Mucosa of rectum (tissue), 2 donors: ENCODE measurements around the gene WTIP.
"Not testable (repeated sequence)": the region's sequence is repeated elsewhere in the genome, so short reads cannot be mapped to it uniquely, and the experiment has no call there.

Source experiments
- H3K27ac ChIP-seq, 2 donors: one replicate each; pipeline ENCODE4 v1.7.0; 2013; ENCODE audit warnings: inconsistent platforms in 2 of 2, low read depth in 2 of 2, low read length in 2 of 2
- H3K27me3 ChIP-seq, 2 donors: one replicate each; pipeline ENCODE4 v1.7.0; 2013; ENCODE audit warnings: low read length in 2 of 2; ENCODE audit not compliant: control insufficient read depth in 2 of 2, insufficient read depth in 2 of 2
- H3K36me3 ChIP-seq, 2 donors: one replicate each; pipeline ENCODE4 v1.7.0; 2013; ENCODE audit warnings: low read length in 2 of 2; ENCODE audit not compliant: control insufficient read depth in 2 of 2, insufficient read depth in 2 of 2
- H3K4me1 ChIP-seq, 2 donors: one replicate each; pipeline ENCODE4 v1.7.0; 2013; ENCODE audit warnings: low read length in 2 of 2, mild to moderate bottlenecking in 1 of 2; ENCODE audit not compliant: control insufficient read depth in 2 of 2, insufficient read depth in 2 of 2
- H3K4me3 ChIP-seq, 2 donors: one replicate each; pipeline ENCODE4 v1.7.0; 2013; ENCODE audit warnings: low read length in 2 of 2
- H3K9ac ChIP-seq, 2 donors: one replicate each; pipeline ENCODE4 v1.7.0; 2013; ENCODE audit warnings: low read length in 2 of 2, low read depth in 1 of 2, mild to moderate bottlenecking in 1 of 2
- H3K9me3 ChIP-seq, 2 donors: one replicate each; pipeline ENCODE4 v1.7.0; 2013; ENCODE audit warnings: low read length in 2 of 2; ENCODE audit not compliant: control insufficient read depth in 2 of 2
- donor health status: healthy.
- donor health status: Normal muscosa, but diverticular disease.

WTIP gene

DNA sequence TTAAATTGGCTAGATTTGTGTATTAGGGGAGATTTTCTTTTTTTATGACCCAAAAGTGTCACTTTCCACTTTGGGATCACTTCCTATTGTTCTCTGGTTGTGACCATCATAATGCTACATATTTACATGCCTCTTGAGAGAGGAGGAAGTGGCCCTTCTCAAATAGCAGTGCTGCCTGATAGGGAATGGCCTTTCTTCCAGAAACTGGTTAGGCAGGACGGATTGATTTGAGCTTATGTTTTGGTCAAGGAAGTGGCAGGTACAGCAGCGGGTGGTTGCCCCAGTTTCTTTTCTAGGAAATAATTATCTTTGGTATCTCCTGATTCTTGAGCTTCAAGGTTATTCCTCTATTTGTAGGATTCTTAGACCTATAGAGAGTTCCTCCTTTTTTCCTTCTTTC lies 21.9 kb upstream of the WTIP start:
- Histone ChIP-seq H3K4me3 (no peak overlapping the region), H3K27ac (no peak overlapping the region), H3K9ac (no peak overlapping the region), H3K27me3 (no peaks in the 10 kb centered on the region), H3K4me1 (peaks cover 0 to 3% of the 10 kb centered on the region in 2 donors), H3K9me3 (no peaks in the 10 kb centered on the region), H3K36me3 (peaks cover 54 to 70% of the 10 kb centered on the region in 2 donors)

DNA sequence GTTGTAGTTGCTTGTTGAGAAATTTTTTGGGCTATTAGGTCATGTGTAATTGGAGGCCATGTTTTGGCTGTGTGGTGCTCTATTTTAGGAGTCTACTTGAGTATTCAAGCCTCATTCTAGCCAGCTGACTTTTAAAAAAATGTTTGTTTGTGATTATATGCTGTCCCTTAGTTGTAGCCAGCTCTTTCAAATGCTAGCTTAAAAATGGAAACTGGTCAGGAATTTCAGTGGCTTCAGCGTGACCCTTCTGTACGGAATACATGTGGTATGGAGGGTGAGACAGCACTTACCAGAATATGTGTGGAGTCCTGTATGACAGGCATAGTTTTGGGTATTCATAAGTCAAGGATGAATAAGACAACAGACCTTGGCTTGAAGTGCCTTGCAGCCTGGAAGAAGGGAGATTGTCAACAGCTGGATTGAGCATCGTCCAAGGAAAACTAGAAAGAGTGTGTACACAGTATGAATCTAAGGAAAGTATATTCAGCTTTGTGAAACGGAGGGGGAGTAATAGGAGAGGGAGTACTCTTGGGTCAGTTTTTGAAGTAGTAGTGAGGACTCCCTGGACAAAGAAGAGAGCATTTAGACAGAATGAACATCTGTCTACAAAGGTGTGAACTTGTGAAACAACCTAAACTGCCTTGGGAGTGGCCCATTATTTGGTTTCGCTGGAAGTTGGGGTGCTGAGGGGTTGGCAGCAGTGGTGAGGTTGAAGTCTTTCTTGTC lies 20.0 kb upstream of the WTIP start:
- H3K27me3 ChIP-seq = no peaks in the 10 kb centered on the region
- H3K9me3 ChIP-seq = no peaks in the 10 kb centered on the region
- H3K27ac ChIP-seq = no peak overlapping the region
- peaks cover 0 to 3% of the 10 kb centered on the region in 2 donors for H3K4me1 ChIP-seq
- no peak overlapping the region for H3K4me3 ChIP-seq
- peaks cover 56 to 73% of the 10 kb centered on the region in 2 donors for H3K36me3 ChIP-seq
- H3K9ac ChIP-seq = no peak overlapping the region

DNA sequence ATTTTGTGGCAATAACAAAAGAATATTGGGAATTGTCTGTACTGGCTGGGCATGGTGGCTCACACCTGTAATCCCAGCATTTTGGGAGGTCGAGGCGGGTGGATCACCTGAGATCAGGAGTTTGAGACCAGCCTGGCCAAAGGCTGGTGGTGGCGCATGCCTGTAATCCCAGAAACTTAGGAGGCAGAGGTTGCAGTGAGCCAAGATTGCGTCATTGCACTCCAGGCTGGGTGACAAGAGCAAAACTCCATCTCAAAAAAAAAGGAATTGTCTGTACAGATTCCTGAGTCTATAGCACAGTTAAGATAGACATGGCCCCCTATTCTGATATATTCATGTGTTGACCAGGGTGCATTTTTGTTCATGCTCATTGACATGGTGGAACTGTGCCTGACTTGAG lies 16.8 kb upstream of the WTIP start:
- not testable (repeated sequence) for H3K27me3 ChIP-seq, H3K4me3 ChIP-seq, H3K9ac ChIP-seq, H3K9me3 ChIP-seq, H3K4me1 ChIP-seq, H3K27ac ChIP-seq
- H3K36me3 ChIP-seq = peaks cover 58 to 81% of the 10 kb centered on the region in 2 donors

DNA sequence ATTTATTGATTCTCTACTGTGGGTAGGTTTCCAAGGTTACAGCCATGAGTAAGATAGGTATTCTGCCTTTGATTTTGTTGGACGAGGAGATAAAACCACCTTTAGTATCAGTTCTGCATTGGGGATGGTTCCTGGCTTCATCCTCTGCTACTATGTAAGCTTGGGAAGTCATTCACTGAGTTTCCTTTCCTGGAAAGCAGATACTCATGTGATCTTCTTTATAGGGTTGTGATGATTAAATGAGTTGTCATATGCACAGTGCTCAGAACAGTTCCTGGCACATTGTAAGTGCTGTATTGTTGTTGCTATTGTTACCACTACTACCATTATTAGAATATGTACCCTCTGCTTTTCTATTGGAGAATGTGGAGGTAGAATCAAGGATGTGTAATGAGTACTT lies 13.1 kb upstream of the WTIP start:
- peaks cover 49 to 71% of the 10 kb centered on the region in 2 donors for H3K36me3 ChIP-seq

DNA sequence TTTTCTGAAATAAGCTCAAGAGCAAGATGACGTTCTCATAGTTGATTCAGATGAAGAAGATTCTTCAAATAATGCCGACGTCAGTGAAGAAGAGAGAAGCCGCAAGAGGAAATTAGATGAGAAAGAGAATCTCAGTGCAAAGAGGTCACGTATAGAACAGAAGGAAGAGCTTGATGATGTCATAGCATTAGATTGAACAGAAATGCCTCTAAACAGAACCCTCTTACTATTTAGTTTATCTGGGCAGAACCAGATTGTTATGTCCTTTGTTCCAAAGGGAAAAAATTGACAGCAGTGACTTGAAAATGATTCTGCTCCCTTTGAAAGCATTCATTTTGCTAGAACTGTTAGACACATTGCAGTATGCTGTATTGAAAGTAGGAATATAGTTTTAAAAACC lies 12.5 kb upstream of the WTIP start:
- H3K9ac ChIP-seq, H3K27me3 ChIP-seq, H3K4me1 ChIP-seq, H3K4me3 ChIP-seq, H3K27ac ChIP-seq, H3K9me3 ChIP-seq: not testable (repeated sequence)
- H3K36me3 ChIP-seq = peaks cover 44 to 66% of the 10 kb centered on the region in 2 donors

More for the DNA sequence above, 13.1 kb upstream of the WTIP start:
- Histone ChIP-seq H3K4me3 (no peak overlapping the region), H3K27ac (no peak overlapping the region), H3K27me3 (no peaks in the 10 kb centered on the region), H3K9ac (no peak overlapping the region), H3K4me1 (no peaks in the 10 kb centered on the region), H3K9me3 (no peaks in the 10 kb centered on the region)

DNA sequence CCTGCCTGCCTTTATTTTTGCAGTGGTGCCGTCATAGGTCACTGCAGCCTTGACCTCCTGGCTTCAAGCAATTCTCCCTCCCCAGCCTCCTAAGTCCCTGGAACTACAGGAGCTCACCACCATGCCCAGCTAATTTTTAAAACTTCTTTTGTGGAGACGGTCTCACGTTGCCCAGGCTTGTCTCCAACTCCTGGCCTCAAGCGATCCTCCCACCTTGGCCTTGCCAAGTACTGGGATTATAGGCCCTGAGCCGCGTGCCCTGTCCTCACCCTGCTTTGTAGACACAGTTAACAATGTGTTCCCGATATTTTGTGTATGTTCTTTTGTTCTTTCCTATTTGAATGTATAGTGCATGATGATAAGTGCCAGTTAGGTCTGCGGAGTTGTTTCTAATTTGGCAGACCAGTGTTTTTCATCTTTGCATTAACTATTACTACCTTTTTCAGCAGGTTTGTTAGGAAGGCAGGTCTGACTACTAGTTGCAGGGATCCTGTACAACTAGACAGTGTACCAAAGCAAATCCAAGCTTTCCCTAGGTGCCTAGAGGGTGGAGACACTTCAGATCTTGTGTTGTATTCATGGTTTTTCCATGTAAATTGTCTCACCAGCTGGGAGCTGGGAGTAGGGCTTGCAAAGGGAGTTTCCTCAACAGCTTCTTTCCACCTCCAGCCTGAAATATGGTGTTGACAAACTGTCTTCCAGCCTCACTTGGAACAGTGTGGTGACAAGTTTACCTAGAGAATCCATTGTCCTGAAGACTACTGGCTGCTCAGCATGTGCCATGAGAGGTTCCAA lies 9.5 kb upstream of the WTIP start:
- Histone ChIP-seq H3K27ac (no peak overlapping the region), H3K4me3 (no peak overlapping the region), H3K9me3 (no peaks in the 10 kb centered on the region), H3K4me1 (no peaks in the 10 kb centered on the region), H3K9ac (no peak overlapping the region), H3K36me3 (peaks cover 29 to 41% of the 10 kb centered on the region in 2 donors), H3K27me3 (no peaks in the 10 kb centered on the region)

DNA sequence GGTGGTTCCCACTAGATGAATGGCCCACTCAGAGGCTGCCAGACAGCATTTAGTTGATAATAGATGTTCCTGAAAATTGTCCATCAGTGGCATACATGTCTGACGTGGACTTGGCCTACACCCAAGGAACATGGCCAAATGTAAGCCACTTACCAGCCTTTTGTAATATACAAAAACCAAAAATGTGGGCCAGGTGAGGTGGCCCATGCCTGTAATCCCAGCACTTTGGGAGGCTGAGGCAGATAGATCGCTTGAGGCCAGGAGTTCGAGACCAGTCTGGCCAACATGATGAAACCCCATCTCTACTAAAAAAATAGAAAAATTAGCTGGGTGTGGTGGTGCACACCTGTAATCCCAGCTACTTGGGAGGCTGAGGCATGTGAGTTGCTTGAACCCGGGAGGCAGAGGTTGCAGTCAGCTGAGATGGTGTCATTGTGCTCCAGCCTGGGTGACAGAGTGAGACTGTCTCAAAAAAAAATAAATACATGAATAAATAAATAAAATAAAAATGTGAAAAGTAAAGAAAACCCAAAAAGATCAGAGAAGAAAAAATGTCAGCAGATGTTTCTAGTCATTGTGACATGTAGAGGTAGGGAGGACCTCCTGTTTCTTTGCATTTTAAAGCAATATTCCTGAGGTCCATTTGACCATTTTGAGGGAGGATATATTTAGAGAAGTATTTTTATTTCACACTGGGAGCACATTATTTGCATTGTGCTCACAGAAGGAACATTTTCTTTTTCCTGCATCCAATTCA lies 7.1 kb upstream of the WTIP start:
- peaks cover 0 to 1% of the 10 kb centered on the region in 2 donors for H3K27me3 ChIP-seq
- H3K27ac ChIP-seq = no peak overlapping the region

DNA sequence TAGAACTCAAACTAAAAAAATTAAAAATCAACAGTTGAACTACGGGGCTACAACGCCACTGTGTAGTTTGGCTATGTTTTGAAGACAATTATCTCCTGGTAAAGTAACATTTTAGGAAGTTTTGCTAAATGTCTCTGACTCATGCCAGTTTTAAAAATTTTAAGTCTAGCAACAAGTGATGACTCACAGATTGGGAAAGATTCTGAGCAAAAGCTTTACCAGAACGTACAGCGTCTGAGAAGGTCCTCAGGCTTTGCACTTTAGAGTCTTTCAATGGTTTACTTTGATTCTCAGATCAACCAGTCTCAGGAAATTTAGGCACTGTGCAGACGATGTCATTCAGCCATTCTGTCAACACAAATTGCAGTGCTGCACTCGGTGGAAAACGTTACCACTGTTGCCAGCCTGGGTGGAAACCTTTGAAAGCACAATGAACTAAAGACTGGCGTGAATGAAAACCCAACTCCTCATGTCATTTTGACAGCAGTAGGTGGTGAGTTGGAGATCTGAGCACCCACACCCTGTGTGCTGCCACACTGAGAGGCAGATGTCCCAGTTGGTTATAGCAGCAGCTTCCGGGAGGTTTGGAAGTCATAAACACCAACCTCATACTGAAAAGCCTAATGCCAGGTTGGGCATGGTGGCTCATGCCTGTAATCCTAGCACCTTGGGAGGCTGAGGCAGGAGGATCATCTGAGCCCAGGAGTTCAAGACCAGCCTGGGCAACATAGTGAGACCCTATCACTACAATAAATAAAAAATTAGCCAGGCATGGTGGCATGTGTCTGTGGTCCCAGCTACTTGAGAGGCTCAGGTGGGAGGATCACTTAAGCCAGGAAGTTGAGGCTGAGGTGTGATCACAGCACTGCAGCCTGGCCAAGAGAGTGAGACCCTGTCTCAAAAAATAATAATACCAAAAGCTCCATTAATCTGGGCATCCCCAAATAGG lies 6.3 kb upstream of the WTIP start:
- no peaks in the 10 kb centered on the region for H3K9me3 ChIP-seq
- peaks cover 2 to 4% of the 10 kb centered on the region in 2 donors for H3K27me3 ChIP-seq
- no peak overlapping the region for H3K27ac ChIP-seq
- H3K4me1 ChIP-seq = no peaks in the 10 kb centered on the region
- H3K36me3 ChIP-seq = peaks cover 11 to 21% of the 10 kb centered on the region in 2 donors
- no peak overlapping the region for H3K9ac ChIP-seq
- H3K4me3 ChIP-seq = no peak overlapping the region

More for the DNA sequence above, 7.1 kb upstream of the WTIP start:
- Histone ChIP-seq H3K9me3 (no peaks in the 10 kb centered on the region), H3K36me3 (peaks cover 14 to 23% of the 10 kb centered on the region in 2 donors), H3K9ac (no peak overlapping the region), H3K4me1 (no peaks in the 10 kb centered on the region), H3K4me3 (no peak overlapping the region)

DNA sequence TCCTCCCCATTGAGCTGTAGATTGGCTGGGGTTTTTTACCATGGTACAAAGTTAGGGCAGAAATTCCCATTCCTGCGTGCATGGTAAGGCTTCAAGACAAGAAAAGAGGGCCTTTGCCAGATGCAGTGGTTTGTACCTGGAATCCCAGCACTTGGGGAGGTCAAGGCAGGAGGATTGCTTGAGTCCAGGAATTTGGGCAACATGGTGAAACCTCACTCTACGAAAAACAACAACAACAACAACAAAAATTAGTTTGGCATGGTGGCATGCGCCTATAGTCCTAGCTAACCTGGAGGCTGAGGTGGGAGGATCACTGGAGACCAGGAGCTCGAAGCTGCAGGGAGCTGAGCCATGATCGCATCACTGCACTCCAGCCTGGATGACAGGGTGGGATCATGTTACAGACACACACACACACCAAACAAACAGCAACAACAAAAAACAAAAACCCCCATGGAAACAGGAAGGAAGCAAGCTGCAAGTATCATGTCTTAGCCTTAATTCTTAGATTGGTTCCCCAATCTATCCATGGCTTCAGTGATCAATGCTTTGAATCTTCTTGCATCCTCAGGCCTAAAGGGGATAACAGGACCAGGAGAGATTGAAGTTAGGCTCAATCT lies 5.5 kb upstream of the WTIP start:
- H3K4me3 ChIP-seq = no peak overlapping the region
- no peak overlapping the region for H3K27ac ChIP-seq
- H3K36me3 ChIP-seq = peaks cover 11 to 21% of the 10 kb centered on the region in 2 donors
- H3K4me1 ChIP-seq = no peaks in the 10 kb centered on the region
- H3K27me3 ChIP-seq = peaks cover 2 to 4% of the 10 kb centered on the region in 2 donors
- H3K9ac ChIP-seq = no peak overlapping the region
- no peaks in the 10 kb centered on the region for H3K9me3 ChIP-seq
